GM21576 (cell line): ENCODE data around the gene GALNT18.

Source experiments
- ATAC-seq: cut with Tn5 transposase; IDR thresholded peaks from one replicate; pipeline ENCODE4 v1.9.1; 2021; ENCODE audit warnings: mild to moderate bottlenecking, moderate library complexity; ENCODE audit not compliant: unreplicated experiment

The GALNT18 gene

DNA sequence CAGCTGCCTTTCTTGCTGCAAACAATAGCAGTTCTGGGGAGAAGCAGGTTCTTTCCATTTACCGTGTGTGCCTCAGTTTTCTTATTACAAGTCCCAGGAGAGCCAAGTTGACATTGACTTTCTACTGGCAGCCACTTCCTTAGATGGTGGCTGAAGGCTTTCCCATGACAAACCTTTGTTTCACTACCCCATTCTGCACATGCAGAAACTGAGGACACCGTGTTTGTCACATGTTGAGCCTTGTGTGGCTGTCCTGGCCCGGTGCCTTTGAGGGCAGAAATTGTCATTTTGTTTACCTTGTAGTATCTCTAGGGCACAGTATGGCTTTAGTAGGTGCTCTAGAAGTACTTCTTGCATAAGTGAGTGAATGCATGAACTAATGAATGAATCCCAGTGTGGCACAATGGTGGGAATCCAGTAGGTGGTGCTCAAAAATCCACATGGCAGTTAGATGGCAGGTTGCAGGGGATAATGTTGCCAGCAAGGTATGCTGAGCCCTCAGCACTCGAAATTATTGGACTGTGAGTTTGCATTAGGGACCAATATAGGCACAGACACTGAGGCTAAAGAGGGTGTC lies 370.3 kb downstream of the GALNT18 start:
- peak; percentile 59 for ATAC-seq

DNA sequence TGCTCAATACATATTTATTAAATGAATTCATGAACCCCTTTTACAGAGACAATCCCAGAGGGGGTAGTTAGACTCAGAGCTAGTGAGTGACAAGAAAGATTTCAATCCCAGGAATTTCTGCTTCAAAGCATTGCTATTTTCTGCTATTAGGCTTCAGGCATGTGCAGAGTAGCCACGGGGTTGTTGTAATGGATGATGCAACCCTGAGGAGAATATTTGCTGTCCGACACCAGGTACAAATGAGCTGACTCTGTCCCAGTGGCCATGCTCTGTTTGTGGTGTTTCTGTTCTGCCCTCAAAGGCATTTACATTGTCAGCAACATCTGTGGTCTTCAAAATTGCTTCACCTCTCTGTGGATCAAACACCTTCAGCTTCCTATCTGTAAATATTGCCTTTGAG lies 371.3 kb downstream of the GALNT18 start:
- no peak for ATAC-seq

DNA sequence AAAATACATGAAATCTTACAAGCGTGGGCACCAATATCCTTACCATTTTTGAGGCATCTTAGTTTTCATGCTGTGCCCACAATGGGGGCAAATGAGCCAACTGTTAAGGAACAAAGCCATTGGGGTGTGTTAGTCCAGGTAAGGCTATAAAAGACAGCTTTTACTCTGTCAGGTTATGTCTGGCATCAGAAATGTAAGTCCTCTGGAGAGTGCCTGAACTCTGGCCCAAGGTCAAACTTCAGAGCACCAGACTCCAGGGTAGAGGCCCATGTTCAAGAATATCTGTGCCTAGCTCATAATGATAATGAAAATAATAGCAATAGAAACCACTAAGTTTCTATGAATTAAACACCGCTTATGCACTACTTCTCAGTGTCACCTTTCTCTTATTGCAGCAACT lies 374.2 kb downstream of the GALNT18 start:
- no peak for ATAC-seq

DNA sequence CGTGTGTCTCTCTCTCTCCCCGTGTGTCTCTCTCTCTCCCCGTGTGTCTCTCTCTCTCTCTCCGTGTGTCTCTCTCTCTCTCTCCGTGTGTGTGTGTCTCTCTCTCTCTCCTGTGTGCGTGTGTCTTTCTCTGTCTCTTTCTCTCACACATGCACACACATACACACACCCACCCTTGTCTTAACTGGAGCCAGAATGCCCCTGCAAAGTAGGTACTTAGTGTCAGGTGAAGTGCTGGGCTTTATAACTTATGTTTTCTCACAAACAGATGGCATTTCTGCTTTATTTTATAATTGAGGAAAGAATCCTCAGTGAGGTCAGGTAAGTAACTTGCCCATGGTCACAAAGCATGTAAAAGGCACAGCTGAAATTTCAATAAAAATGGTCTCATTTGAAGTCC lies 374.7 kb downstream of the GALNT18 start:
- no peak for ATAC-seq

DNA sequence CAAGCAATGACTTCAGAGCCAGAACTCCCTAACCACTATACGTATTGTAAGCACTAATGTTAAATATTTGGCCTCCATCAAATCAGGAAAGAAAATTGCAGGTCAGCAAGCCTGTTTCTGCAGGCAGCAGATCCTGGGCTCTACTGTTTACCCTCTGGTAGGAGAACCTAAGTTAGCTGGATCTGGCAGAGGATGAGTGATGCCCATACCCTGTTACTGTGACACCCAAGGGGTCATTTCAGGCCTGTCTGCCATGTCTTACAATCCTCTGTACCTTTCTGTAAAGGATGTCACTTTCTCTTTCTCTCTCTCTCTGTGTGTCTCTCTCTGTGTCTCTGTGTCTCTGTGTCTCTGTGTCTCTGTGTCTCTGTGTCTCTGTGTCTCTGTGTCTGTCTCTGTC lies 375.6 kb downstream of the GALNT18 start:
- ATAC-seq: no peak

DNA sequence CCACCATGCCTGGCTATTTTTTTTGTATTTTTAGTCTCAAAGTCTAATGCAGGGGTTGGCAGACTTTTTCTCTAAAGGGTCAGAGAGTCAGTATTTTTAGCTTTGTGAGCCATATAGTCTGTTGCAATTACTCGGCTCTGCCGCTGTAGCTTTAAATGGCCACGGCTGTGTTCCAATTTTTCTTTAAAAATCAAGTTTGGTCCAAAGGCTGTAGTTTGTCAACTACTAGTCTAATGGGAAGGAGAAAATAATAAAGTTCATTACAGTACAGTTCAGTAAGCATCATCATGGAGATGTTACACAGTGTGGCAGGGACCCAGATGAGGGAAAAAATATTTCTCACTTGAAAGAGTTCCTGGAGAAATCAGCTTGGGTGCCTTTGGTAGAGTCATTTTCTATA lies 376.4 kb downstream of the GALNT18 start:
- no peak for ATAC-seq

DNA sequence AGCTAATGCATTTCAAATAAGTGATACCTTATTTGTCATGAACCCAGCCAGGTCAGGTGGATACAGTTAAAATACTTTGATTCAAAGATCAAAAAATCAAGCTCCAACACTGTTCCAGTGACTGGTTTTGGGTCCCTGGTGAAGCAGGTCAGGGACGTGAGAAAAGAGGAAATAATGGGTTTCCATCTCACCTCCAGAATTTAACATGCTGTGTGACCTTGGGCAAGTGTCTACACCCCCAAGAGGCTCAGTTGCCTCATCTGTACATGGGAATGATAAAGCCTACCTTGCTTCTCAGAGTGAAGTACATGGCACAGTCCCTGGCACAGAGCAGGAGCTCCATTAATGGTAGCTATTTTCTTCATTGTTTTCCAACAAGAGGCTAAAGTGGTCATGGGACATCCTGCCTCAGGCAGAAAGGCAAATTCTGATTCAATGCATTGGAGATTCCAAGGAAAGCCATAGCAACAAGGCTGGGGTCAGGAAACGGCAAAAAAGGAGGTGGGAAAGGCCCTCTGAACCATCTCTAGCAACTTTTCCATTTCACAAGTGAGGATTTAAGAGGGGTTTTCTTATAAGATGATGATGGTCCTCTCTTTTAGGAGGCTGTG lies 377.2 kb downstream of the GALNT18 start:
- ATAC-seq: no peak

DNA sequence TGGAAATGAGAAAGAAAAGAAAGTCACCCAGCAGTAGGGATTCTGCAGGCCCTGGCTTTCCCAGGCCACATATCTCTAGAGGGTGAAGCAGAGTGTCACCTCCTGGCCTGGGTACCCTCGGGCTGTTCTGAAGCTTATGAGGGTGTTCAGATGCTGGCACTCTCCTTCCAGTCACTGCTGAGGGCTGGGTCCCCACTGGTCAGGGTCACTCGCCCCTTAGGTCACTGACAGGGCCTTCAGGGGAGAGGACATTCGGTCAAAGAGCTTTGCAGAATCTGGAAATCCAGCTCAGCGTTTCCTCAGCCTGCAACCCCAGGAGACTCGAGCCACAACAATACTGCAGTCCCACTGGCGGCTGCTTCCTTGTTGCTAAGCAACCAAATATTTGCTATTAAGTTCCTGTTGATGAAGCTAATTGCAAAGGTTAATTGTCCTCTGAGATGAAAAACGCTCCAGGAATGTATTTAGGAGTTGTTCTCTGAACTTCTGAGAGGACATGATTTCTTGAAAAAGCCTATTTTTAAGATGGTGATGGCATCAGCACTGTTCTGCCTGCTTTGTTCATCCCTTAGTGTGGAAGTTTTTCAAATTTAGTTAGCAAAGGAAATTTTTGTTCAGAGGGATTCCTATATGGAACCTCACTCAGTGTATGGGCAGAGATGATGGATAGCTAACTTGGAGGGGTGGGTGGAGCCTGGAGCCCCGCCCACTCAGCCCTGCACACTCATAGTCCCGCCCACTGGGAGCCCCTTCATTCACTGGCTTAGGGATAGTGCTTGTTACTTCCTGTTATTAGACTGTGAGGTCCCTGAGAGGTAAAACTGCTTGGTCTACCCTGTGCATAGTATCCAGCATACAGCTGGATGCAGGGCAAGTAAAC lies 378.0 kb downstream of the GALNT18 start:
- ATAC-seq: no peak

DNA sequence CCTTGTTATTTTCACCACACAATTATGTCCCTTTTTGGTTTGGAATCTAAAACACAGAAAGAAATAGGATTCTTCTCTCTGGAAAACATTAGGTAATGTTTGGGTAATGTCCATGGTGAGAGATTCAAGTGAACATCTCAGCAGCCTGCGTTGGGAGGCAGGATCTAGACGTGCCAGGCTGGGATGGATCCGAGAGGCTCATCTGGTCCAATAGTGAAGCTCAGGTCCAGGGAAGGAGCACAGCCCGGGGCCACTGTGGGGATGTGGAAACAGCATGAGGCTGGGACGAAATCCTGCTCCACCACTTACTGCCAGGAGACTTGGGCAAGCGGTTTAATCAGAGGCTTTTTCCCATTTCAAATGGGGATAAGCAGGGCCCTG lies 378.6 kb downstream of the GALNT18 start:
- no peak for ATAC-seq

DNA sequence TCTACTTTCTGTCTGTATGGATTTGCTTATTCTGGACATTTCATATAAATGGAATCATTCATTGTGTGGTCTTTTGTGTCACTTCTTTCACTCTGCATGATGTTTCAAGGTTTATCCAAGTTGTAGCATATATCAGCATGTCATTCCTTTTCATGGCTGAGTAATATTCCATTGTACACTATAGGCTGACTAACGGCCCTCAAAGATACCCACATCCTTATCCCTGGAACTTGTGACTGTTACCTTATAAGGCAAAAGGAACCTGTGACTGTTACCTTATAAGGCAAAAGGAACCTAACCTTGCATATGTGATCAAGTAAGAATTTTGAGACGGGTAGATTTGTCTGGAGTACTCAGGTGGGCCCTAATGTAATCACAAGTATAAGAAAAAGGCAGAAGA lies 380.5 kb downstream of the GALNT18 start:
- no peak for ATAC-seq

DNA sequence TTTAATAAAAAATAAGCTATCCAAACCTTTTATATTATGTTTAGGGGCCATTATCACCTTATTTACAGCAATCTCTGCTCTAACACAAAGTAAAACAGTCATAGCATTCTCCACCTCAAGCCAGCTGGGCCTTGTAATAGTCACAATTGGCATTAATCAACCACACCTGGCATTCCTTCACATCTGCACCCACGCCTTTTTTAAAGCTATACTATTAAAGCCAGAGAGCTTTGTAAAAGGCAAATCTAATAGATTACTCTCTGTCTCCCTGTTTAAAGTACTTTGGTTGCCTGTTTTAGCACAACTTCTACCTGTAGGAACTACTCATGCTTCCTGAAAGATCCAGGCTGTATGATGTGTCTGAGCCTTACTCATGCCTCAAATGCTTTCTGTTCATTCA lies 381.8 kb downstream of the GALNT18 start:
- ATAC-seq: no peak

DNA sequence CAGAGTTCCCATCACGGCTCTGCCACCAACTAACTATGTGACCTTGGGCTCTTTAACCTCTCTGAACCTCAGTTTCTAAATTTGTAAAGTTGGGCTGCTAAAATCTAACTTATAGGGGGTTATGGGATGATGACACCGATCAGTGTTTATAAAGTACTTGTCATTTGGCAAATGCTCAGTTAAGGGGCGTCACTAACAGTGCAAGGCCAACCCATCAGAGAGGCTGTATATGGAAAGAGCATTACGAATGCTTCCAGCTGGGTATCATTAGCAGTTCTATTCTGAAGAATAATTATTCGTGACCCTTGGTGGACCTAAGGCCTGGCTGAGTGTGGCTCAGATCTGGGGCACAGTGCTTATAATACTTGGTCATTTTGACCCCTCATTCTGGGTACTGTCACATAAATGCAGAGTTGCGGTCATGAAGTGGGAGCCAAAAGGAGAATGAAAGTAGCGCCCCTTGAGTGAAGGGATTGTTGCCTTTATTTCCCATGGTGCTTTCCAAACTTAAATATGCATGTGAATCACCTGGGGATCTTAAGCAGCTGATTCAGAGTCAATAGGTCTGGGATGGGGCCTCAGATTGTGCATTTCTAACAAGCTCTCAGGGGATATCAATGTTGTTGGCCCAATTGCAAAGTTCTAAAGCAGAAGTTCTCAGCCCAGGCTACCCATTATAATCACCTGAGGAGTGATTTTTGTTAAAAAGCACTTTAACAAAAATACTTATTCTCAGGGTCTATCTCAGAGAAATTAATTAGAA lies 384.6 kb downstream of the GALNT18 start:
- no peak for ATAC-seq

DNA sequence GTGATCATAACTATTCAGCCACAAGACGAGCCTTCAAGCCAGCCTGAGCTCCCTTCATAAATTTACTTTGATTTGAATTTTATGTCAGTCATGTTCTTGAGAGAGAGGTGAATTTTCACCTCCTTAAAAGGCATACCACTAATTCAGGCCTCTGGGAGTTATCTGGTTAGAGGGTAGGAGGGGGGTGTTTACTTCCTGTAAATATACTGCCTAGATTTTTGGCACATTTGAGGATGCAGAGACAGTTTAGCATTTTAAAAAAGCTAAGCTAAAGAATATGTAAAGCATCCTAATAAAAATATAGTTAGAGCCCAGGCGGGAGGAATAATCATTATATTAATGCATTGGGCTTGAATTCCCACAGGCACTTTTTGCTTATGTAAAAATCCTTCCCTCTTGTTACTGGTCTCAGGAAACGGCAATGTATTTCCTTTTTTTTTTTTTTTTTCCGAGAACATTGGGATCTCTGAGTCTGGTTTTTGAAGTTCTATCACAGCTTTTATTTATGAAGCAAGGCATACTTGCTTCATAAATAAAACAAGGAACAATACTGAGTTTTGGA lies 385.2 kb downstream of the GALNT18 start:
- no peak for ATAC-seq

DNA sequence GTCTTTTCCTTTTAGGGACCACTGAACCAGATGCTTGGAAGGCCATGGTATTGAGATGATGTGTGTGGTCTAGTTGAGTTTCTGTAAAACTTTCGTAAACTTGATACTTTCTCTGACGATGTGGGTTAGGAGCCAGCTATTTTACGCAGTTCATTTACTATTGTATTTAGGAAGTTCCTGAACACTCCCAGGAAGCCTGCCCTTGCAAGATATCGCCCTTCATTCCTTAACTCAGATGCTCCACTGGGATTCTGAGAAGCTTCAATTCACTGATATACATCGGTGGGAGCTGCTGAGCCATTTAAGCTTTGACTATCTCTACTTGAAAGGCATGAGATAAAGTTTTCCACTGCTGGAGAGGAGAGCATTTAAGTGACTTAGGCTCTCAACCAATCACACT lies 390.0 kb downstream of the GALNT18 start:
- ATAC-seq: no peak

DNA sequence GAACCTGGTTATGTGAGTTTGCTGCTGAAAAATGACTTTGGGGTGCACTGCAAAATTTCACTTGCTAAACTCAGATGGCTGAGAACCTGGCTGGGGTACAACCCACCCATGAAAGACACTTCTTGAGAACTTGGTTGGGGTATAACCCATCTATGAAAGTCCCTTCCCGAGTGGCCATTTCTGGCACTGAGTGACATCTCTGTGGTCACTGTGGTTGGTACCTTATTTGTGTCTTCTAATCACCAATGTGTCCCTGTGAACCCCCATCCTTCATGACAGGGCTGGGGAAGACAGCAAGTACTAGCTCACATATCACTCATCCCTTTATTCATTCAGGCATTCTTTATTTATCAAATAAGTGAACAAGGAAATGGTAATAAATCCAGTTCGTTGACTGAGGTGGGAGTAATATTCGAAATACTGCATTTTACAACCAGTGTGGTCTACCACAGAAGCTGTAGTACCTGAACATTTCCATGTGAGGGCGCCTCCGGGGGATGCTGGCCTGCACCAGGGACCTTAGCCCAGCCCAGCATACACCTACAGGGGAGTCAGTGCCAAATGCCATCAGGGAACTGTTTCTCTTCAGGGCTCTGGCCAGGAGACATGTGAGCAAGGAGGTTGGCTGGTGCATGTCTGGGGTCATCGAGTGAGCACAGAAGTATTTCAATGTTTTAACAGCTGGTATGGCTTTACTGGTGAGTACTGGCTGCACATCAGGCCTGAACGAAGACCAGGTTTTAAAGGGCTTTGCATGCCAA lies 390.8 kb downstream of the GALNT18 start:
- no peak for ATAC-seq

DNA sequence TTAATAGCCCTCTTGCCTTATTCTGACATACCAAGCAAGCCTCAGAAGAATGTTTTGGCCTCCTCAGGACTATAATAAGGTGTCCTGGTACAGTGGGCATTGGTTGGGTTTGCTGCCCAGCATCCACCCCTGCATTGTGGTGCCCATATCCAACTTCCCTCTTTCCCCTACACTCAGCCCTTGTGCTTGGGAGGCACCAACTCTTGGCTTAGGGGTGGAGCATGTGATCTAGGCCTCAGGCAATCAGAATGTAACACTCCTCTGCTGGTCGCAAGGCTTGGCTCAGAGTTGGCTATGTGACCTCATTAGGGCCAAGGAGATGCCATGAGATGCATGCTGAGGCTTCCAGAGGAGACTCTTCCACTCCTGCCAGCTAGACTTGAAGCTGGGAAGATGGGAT lies 391.7 kb downstream of the GALNT18 start:
- ATAC-seq: no peak

DNA sequence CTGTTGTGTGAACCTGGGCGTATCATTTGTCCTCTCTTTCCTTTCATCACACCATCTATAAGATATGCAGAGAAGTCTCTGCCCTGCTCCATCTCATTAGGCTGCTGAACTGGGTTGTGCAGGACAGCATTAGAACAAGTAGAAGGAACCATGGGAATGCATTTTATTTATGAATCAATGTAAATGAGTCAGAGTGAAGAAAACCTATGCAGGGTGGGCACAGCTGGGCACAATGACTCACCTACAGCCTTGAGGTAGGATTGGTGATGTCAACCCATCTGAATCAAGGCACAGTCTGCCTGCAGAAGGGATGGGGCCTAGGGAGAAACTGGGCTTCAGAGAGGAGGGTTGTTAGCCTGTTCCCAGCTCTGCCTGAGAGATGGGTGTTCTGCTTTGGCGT lies 392.2 kb downstream of the GALNT18 start:
- ATAC-seq: no peak

DNA sequence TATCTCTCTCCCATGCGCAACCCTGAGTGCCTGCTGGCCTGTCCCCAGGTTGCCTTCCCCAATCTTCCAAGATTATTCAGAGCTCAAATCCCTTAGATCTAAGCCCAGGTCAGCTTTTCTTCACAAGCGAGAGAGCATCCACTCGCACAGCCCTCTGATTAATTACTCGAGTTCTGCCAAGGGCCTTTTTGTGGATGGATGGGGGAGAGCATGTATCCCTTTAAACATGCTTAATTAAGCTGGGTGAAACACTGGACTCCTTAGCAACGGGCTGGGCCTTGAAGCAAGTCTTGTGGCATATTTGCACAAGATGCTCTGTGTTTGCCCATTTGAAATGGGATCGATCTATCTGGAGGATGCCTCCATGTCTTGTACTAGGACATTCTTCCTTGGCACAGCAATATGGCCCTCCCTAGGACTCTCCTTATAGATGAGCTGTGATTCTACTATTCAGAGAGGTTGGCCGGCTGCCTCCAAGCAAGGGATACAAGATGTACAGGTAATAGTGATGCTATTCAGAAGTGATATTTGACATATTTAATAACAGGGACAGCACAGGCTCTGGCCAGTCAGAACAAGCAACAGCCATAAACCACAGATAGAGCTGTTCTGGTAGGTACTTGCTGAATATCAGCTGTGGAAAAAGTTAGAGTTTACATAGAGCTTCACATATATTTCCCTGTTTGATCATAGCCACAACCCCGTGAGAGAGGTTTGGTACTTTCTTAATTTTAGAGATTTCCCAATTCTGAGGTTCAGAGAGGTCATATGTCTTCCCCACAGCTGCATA lies 394.3 kb downstream of the GALNT18 start:
- no peak for ATAC-seq
